Smooth muscle cell (in vitro differentiated cells): Measurements from ENCODE around the gene CTIF. TPM values are rescaled to one million over a fixed set of nuclear protein-coding genes. Genes with fewer than 3 reads are reported as not detected.

Source experiments
- DNase-seq: peaks from one replicate; lab custom pipeline; 2025; ENCODE audit not compliant: unreplicated experiment; lab: John Stamatoyannopoulos, UW
- H2AFZ ChIP-seq: fragments of 200-600 bp; sonication (generic); 2 replicates; pipeline ENCODE4 v1.6.0; 2016; ENCODE audit warnings: antibody characterized with exemption, low read depth, mild to moderate bottlenecking
- H3F3A ChIP-seq: fragments of 200-600 bp; sonication (generic); 2 replicates; pipeline ENCODE4 v1.6.0; 2017; ENCODE audit warnings: antibody characterized with exemption, low read depth
- H3K27ac ChIP-seq: fragments of 200-600 bp; sonication (generic); 2 replicates; pipeline ENCODE4 v1.5.1; 2016; ENCODE audit warnings: low read depth, mild to moderate bottlenecking
- H3K27me3 ChIP-seq: fragments of 200-600 bp; sonication (generic); 2 replicates; pipeline ENCODE4 v1.6.1; 2016; ENCODE audit warnings: low read depth, mild to moderate bottlenecking
- H3K36me3 ChIP-seq: fragments of 200-600 bp; sonication (generic); 2 replicates; pipeline ENCODE4 v1.5.1; 2016; ENCODE audit warnings: low read depth
- H3K4me1 ChIP-seq: fragments of 200-600 bp; sonication (generic); 2 replicates; pipeline ENCODE4 v1.5.1; 2016; ENCODE audit warnings: low read depth
- H3K4me2 ChIP-seq: fragments of 200-600 bp; sonication (generic); 2 replicates; pipeline ENCODE4 v1.6.0; 2016; ENCODE audit warnings: mild to moderate bottlenecking
- H3K4me3 ChIP-seq: fragments of 200-600 bp; sonication (generic); 2 replicates; pipeline ENCODE4 v1.5.1; 2016; ENCODE audit warnings: mild to moderate bottlenecking
- H3K79me2 ChIP-seq: fragments of 200-600 bp; sonication (generic); 2 replicates; pipeline ENCODE4 v1.6.0; 2016; ENCODE audit warnings: low read depth, mild to moderate bottlenecking
- H3K9ac ChIP-seq: fragments of 200-600 bp; sonication (generic); 2 replicates; pipeline ENCODE4 v1.6.0; 2016; ENCODE audit warnings: low read depth
- H3K9me3 ChIP-seq: fragments of 200-600 bp; sonication (generic); replicated peaks from 2 replicates; pipeline ENCODE4 v1.5.1; 2016; ENCODE audit warnings: low read depth
- H4K20me1 ChIP-seq: fragments of 200-600 bp; sonication (generic); 2 replicates; pipeline ENCODE4 v1.6.0; 2016; ENCODE audit warnings: low read depth
- WGBS: methylation state at CpG from one replicate; pipeline ENCODE4 v1.1.7; 2016; ENCODE audit warnings: low lambda C conversion rate; 5-methylcytosine and 5-hydroxymethylcytosine counted together
- polyA plus RNA-seq: library from polyadenylated mRNA; unstranded; fragments of >200 nt; fragmentation: Nextera tagmentation; extraction: Ambion mirVana; gene quantifications from 2 replicates; pipeline ENCODE4 v1.2.1, GENCODE V29; 2016
- total RNA-seq: library from RNA; depleted of rRNA; stranded (reverse); fragments of >200 nt; gene quantifications from 2 replicates; pipeline ENCODE4 v1.2.3, GENCODE V29; 2014
- TF ChIP-seq, protein P1 (sequence below): fragments of 200-600 bp; sonication (generic); IDR thresholded peaks from 2 replicates; pipeline ENCODE4 v1.5.1; 2017; ENCODE audit warnings: borderline replicate concordance, mild to moderate bottlenecking, antibody characterized with exemption; ENCODE audit not compliant: insufficient read depth, poor library complexity, severe bottlenecking

The CTIF gene
- total and polyA plus RNA-seq, 2 experiments from 2014 or later: 22.2 to 25.3 TPM

DNA sequence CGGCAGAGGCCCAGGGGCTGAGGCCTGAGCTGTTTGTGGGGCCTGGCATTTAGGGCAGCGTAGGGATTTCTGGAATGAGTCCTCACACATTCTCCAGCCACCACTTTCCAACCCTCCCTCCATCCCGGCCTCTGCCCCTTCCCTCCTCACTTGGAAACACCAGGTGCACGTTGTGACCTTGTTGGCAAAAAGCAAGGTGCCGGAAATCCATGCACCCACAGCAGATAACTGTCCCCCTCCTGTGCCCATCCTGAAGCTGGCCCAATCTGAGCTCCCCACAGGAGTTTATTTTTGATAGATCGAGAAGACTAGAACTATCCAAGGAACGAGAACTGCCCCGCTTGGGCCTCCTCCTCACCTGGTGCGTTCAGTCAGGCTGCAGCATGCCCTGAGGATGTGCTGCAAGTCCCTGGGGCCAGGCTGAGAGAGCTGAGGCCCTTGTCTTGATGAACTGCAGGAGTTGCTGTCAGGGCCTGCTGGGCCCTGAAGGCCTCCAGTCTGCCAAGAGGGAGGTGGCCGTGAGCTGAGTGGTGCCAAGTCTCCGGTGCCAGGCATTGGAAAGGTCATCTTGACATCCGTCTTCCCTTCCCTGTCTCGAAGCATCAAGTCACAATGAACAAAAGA lies 55.8 kb downstream of the CTIF start:
- H3K4me1 ChIP-seq: peaks cover 19% of the 10 kb centered on the region
- H3K79me2 ChIP-seq: peaks cover 47% of the 10 kb centered on the region
- no peak overlapping the region for H3K9ac ChIP-seq
- H3K27ac ChIP-seq: no peak overlapping the region
- H2AFZ ChIP-seq: no peak overlapping the region
- 84% methylated on average over 13 of the region's 13 CpGs for WGBS
- peaks cover 69% of the 10 kb centered on the region for H4K20me1 ChIP-seq
- DNase-seq: no peak
- H3K4me3 ChIP-seq: no peak overlapping the region
- peaks cover 4% of the 10 kb centered on the region for H3F3A ChIP-seq
- H3K9me3 ChIP-seq: no peaks in the 10 kb centered on the region
- H3K27me3 ChIP-seq: no peaks in the 10 kb centered on the region
- H3K36me3 ChIP-seq: no peaks in the 10 kb centered on the region
- TF ChIP-seq, protein P1, sequence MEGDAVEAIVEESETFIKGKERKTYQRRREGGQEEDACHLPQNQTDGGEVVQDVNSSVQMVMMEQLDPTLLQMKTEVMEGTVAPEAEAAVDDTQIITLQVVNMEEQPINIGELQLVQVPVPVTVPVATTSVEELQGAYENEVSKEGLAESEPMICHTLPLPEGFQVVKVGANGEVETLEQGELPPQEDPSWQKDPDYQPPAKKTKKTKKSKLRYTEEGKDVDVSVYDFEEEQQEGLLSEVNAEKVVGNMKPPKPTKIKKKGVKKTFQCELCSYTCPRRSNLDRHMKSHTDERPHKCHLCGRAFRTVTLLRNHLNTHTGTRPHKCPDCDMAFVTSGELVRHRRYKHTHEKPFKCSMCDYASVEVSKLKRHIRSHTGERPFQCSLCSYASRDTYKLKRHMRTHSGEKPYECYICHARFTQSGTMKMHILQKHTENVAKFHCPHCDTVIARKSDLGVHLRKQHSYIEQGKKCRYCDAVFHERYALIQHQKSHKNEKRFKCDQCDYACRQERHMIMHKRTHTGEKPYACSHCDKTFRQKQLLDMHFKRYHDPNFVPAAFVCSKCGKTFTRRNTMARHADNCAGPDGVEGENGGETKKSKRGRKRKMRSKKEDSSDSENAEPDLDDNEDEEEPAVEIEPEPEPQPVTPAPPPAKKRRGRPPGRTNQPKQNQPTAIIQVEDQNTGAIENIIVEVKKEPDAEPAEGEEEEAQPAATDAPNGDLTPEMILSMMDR: no peak
- no peak overlapping the region for H3K4me2 ChIP-seq

DNA sequence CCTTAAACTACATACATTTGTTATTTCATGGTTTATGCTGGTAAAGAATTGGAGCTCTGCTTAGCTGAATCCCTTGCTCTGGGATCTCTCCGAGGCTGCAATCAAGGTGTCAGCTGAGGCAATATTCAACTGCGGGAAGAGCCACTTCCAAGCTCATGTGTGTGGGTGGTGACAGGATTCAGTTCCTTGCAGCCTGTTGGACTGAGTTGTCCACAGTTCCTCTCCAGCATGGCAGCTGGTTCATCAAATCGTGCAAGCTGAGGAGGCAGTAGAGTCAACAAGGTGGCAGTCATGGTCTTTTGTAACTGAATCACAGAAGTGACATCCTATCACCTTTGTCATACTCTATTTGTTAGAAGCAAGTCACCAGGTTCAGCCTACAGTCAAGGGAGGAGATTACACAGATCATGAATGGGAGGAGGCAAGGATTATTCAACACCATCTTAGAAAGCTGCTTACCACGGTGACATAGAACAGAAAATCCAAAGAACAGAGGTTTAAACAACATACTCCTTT lies 56.9 kb downstream of the CTIF start:
- Histone ChIP-seq H4K20me1 (peaks cover 57% of the 10 kb centered on the region), H3K4me1 (peaks cover 30% of the 10 kb centered on the region), H2AFZ (no peak overlapping the region), H3K4me2 (no peak overlapping the region), H3F3A (peaks cover 4% of the 10 kb centered on the region), H3K36me3 (no peaks in the 10 kb centered on the region), H3K9ac (no peak overlapping the region), H3K27me3 (no peaks in the 10 kb centered on the region), H3K79me2 (peaks cover 40% of the 10 kb centered on the region), H3K4me3 (no peak overlapping the region), H3K27ac (no peak overlapping the region), H3K9me3 (no peaks in the 10 kb centered on the region)
- DNase-seq: no peak
- WGBS: 75% methylated on average over 4 of the region's 4 CpGs
- TF ChIP-seq, protein P1: no peak

DNA sequence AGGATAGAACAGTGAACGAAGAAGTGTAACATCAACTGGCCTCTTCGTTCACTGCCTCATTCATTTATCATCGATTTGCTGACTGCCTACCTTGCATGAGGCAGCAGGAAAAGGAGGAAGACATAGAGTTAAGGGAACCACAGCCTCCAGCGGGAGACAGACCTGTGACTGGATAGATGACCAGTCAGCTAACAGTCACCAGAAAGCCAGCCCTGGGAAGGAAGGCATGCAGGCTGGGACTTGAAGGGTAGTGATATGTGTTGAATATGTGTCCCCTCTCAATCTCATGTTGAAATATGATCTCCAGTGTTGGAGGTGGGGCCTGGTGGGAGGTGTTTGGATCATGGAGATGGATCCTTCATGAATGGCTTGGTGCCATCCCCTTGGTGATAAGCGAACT lies 58.3 kb downstream of the CTIF start:
- no peaks in the 10 kb centered on the region for H3K36me3 ChIP-seq
- TF ChIP-seq, protein P1: no peak
- H3F3A ChIP-seq: peaks cover 4% of the 10 kb centered on the region
- WGBS: 74% methylated on average over 5 of the region's 5 CpGs
- H3K27ac ChIP-seq: no peak overlapping the region
- no peak overlapping the region for H3K4me3 ChIP-seq
- H3K79me2 ChIP-seq: peaks cover 34% of the 10 kb centered on the region
- H2AFZ ChIP-seq: no peak overlapping the region
- no peak overlapping the region for H3K9ac ChIP-seq
- no peaks in the 10 kb centered on the region for H3K9me3 ChIP-seq
- H4K20me1 ChIP-seq: peaks cover 46% of the 10 kb centered on the region
- DNase-seq: no peak
- no peaks in the 10 kb centered on the region for H3K27me3 ChIP-seq
- no peak overlapping the region for H3K4me2 ChIP-seq
- peaks cover 40% of the 10 kb centered on the region for H3K4me1 ChIP-seq

DNA sequence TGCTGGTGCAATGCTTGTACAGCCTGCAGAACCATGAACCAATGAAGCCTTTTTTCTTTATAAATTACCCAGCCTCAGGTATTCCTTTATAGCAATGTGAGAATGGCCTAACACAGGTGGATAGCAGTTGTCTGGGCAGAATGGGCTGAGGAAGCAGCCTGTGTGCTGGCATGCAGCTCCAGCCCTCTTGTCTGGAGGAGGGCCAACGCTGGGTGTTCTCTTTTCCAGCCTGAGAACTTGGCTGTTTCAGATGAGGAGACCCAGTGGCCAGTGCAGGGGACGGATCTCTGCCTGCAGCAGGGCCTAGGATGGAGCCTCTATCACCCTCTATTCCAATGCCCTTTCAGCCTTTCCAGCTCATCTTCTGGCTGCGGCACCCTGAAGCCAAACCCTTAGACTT lies 58.8 kb downstream of the CTIF start:
- no peak overlapping the region for H3K4me2 ChIP-seq
- no peaks in the 10 kb centered on the region for H3K27me3 ChIP-seq
- no peak overlapping the region for H2AFZ ChIP-seq
- H3K4me1 ChIP-seq: peaks cover 40% of the 10 kb centered on the region
- H3K79me2 ChIP-seq: peaks cover 35% of the 10 kb centered on the region
- DNase-seq: no peak
- 94% methylated on average over 3 of the region's 3 CpGs for WGBS
- H3K36me3 ChIP-seq: no peaks in the 10 kb centered on the region
- TF ChIP-seq, protein P1: no peak
- no peak overlapping the region for H3K9ac ChIP-seq
- no peak overlapping the region for H3K4me3 ChIP-seq
- peaks cover 4% of the 10 kb centered on the region for H3F3A ChIP-seq
- H3K27ac ChIP-seq: peak overlapping the region; percentile 97
- H4K20me1 ChIP-seq: peaks cover 42% of the 10 kb centered on the region
- H3K9me3 ChIP-seq: no peaks in the 10 kb centered on the region
